Fibroblast of lung (primary cell): ENCODE results near the gene INTS11.

ENCODE experiments used
- EZH2 ChIP-seq: IDR thresholded peaks from 2 replicates; pipeline ENCODE4 v1.5.1; 2012; ENCODE audit warnings: low read length, control low read depth, mild to moderate bottlenecking; ENCODE audit errors: missing control alignments
- TF ChIP-seq, protein P1 (sequence below), 2 donors: IDR thresholded peaks in 1 of 2; conservative IDR thresholded peaks in 1 of 2; 1 replicate in 1 of 2; 2 replicates in 1 of 2; pipeline ENCODE4 v1.5.1; 2011 to 2012; ENCODE audit warnings: low read length in 2 of 2, control low read depth in 1 of 2, inconsistent platforms in 1 of 2, low read depth in 1 of 2, mild to moderate bottlenecking in 1 of 2

- TF ChIP-seq EZH2 = no peak
- TF ChIP-seq, protein P1, sequence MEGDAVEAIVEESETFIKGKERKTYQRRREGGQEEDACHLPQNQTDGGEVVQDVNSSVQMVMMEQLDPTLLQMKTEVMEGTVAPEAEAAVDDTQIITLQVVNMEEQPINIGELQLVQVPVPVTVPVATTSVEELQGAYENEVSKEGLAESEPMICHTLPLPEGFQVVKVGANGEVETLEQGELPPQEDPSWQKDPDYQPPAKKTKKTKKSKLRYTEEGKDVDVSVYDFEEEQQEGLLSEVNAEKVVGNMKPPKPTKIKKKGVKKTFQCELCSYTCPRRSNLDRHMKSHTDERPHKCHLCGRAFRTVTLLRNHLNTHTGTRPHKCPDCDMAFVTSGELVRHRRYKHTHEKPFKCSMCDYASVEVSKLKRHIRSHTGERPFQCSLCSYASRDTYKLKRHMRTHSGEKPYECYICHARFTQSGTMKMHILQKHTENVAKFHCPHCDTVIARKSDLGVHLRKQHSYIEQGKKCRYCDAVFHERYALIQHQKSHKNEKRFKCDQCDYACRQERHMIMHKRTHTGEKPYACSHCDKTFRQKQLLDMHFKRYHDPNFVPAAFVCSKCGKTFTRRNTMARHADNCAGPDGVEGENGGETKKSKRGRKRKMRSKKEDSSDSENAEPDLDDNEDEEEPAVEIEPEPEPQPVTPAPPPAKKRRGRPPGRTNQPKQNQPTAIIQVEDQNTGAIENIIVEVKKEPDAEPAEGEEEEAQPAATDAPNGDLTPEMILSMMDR (conservative IDR thresholded peaks at IDR 0.05 in 1 of 2, IDR thresholded peaks at IDR 0.05 in 1 of 2; ENCODE audit: low read depth in 1 of 2, low read length in 2 of 2) = no peak
Observed at GRCh38 chr1:1364266-1364665, 39.8 kb upstream of the INTS11 start.
